A549 (cell line): ENCODE results near the gene ZMYND8. TPM values are rescaled to one million over a fixed set of nuclear protein-coding genes. Genes with fewer than 3 reads are reported as not detected.
"Not testable (repeated sequence)": the region's sequence is repeated elsewhere in the genome, so short reads cannot be mapped to it uniquely, and the experiment has no call there.

Experiments
- ATAC-seq, 2 experiments: fragments of 200-7000 bp in 1 of 2; fragments of >200 bp in 1 of 2; cut with Nextera tagmentation in 1 of 2; cut with Tn5 transposase in 1 of 2; 3 replicates each; pipeline versions ENCODE4 v1.8.0 to v1.9.1; 2018 to 2020; ENCODE audit warnings: mild to moderate bottlenecking in 1 of 2, moderate library complexity in 1 of 2
- CTCF ChIA-PET: fragments of 300-600 bp; sonication (Branson Sonifier 250); formaldehyde crosslinking; extraction: SDS; loops from one replicate; lab custom pipeline; 2021; ENCODE audit warnings: antibody characterized with exemption, inconsistent platforms; lab: Yijun Ruan, JAX
- POLR2A ChIA-PET: fragments of 350-600 bp; formaldehyde crosslinking; extraction: SDS; loops from one replicate; lab custom pipeline; 2021; ENCODE audit warnings: antibody characterized with exemption, inconsistent platforms; lab: Yijun Ruan, JAX
- DNase-seq, 2 experiments: peaks; one replicate each; pipeline versions ENCODE4 v3.0.0 to v3.0.0-alpha.2; 2011 to 2016; ENCODE audit warnings: low read depth in 1 of 2, low spot score in 1 of 2
- FAIRE-seq: peaks from 2 replicates; lab custom pipeline; 2011; peaks lifted over from hg19 to GRCh38; lab: Jason Lieb, UNC
- H3K27ac ChIP-seq, 2 experiments: fragments of >200 bp; sonication (Bioruptor Twin); formaldehyde crosslinking; 3 replicates each; pipeline ENCODE4 v1.5.1; 2016 to 2017
- H3K4me1 ChIP-seq: fragments of >200 bp; sonication (Bioruptor Twin); formaldehyde crosslinking; 3 replicates; pipeline ENCODE4 v1.6.1; 2016
- H3K4me2 ChIP-seq: fragments of >200 bp; sonication (Bioruptor Twin); formaldehyde crosslinking; 3 replicates; pipeline ENCODE4 v1.6.1; 2016
- H3K4me3 ChIP-seq: fragments of >200 bp; sonication (Bioruptor Twin); formaldehyde crosslinking; 3 replicates; pipeline ENCODE4 v1.5.1; 2016
- H3K9me3 ChIP-seq: fragments of >200 bp; sonication (Bioruptor Twin); formaldehyde crosslinking; 3 replicates; pipeline ENCODE4 v1.6.1; 2016
- CBX8 ChIP-seq: fragments of 200-600 bp; sonication (generic); IDR thresholded peaks from 2 replicates; pipeline ENCODE4 v1.6.1; 2016
- FOSL2 ChIP-seq, 2 experiments: fragments of 450-650 bp in 1 of 2; fragments of >200 bp in 1 of 2; sonication (Bioruptor Twin) in 1 of 2; formaldehyde crosslinking; IDR thresholded peaks; 2 replicates each; pipeline versions ENCODE4 v1.5.0 to v1.6.1; 2016 to 2020; ENCODE audit warnings: mild to moderate bottlenecking in 1 of 2, moderate library complexity in 1 of 2
- GATA3 ChIP-seq: IDR thresholded peaks from 2 replicates; pipeline ENCODE4 v1.6.1; 2012; ENCODE audit warnings: borderline replicate concordance
- HOXB5 ChIP-seq: fragments of 250-450 bp; sonication (Bioruptor Pico); IDR thresholded peaks from 2 replicates; pipeline ENCODE4 v1.5.0; 2020; ENCODE audit warnings: mild to moderate bottlenecking, moderate library complexity
- KDM1A ChIP-seq: fragments of 200-600 bp; sonication (generic); IDR thresholded peaks from 2 replicates; pipeline ENCODE4 v1.6.1; 2016; ENCODE audit warnings: low read depth, mild to moderate bottlenecking
- MAX ChIP-seq: IDR thresholded peaks from 2 replicates; pipeline ENCODE4 v1.6.1; 2012
- MAZ ChIP-seq: fragments of 150-350 bp; IDR thresholded peaks from 2 replicates; pipeline ENCODE4 v1.6.1; 2014; ENCODE audit warnings: antibody characterized with exemption, low read depth, low read length, borderline replicate concordance
- NR3C1 ChIP-seq: fragments of >200 bp; sonication (Bioruptor Twin); formaldehyde crosslinking; IDR thresholded peaks from 3 replicates; pipeline ENCODE4 v1.6.1; 2017
- RARB ChIP-seq: fragments of 250-450 bp; sonication (Bioruptor Pico); IDR thresholded peaks from 2 replicates; pipeline ENCODE4 v1.8.0; 2021; ENCODE audit warnings: mild to moderate bottlenecking, moderate library complexity
- RCOR1 ChIP-seq: fragments of 150-350 bp; IDR thresholded peaks from 2 replicates; pipeline ENCODE4 v1.6.1; 2014; ENCODE audit warnings: antibody characterized with exemption, low read length, low read depth
- TFCP2L1 ChIP-seq: fragments of 250-450 bp; sonication (Bioruptor Pico); IDR thresholded peaks from 2 replicates; pipeline ENCODE4 v1.5.0; 2021; ENCODE audit warnings: mild to moderate bottlenecking
- TP53 ChIP-seq: fragments of 250-450 bp; sonication (Bioruptor Pico); IDR thresholded peaks from 2 replicates; pipeline ENCODE4 v1.5.0; 2021; ENCODE audit warnings: mild to moderate bottlenecking, moderate library complexity
- ZC3H11A ChIP-seq: fragments of 450-650 bp; IDR thresholded peaks from 2 replicates; pipeline ENCODE4 v1.6.1; 2014; ENCODE audit warnings: antibody characterized with exemption, mild to moderate bottlenecking
- ZFP36 ChIP-seq: fragments of 450-650 bp; IDR thresholded peaks from 2 replicates; pipeline ENCODE4 v1.6.1; 2014; ENCODE audit warnings: borderline replicate concordance; ENCODE audit not compliant: partially characterized antibody
- ZNF302 ChIP-seq: fragments of 250-450 bp; sonication (Bioruptor Pico); IDR thresholded peaks from 2 replicates; pipeline ENCODE4 v1.9.0; 2021; ENCODE audit warnings: inconsistent platforms, mild to moderate bottlenecking, moderate library complexity
- ZSCAN20 ChIP-seq: fragments of 250-450 bp; sonication (Bioruptor Pico); IDR thresholded peaks from 2 replicates; pipeline ENCODE4 v1.8.0; 2022; ENCODE audit warnings: mild to moderate bottlenecking, moderate library complexity
- WGBS: methylation state at CpG from one replicate; pipeline ENCODE4 v1.1.6; 2017; ENCODE audit errors: missing lambda C conversion rate; 5-methylcytosine and 5-hydroxymethylcytosine counted together
- polyA plus RNA-seq, 4 experiments: library from polyadenylated mRNA; depleted of rRNA in 3 of 4; stranded (reverse); fragments of >200 nt; fragmentation: RNase III in 1 of 4; extraction: RNeasy Plus Mini Kit Qiagen cat#74134 plus additional on column Dnase treatment in 1 of 4; gene quantifications; 2 replicates in 3 of 4; 3 replicates in 1 of 4; pipeline ENCODE4 v1.2.3, GENCODE V29; 2011 to 2017
- TF ChIP-seq, protein P1 (sequence below): fragments of 200-600 bp; sonication (generic); IDR thresholded peaks from 2 replicates; pipeline ENCODE4 v1.6.1; 2016; ENCODE audit warnings: antibody characterized with exemption, mild to moderate bottlenecking, moderate library complexity
- TF ChIP-seq, protein P2 (sequence below): fragments of >200 bp; sonication (Bioruptor Twin); formaldehyde crosslinking; IDR thresholded peaks from 2 replicates; pipeline ENCODE4 v1.6.1; 2016
- TF ChIP-seq, protein P3 (sequence below): IDR thresholded peaks from 2 replicates; pipeline ENCODE4 v1.6.1; 2012
- TF ChIP-seq, protein P4 (sequence below): fragments of 150-350 bp; IDR thresholded peaks from 2 replicates; pipeline ENCODE4 v1.6.1; 2014; ENCODE audit warnings: low read depth, mild to moderate bottlenecking, low read length

ZMYND8 gene
- polyA plus RNA-seq, 2 of the 4 experiments (the other 2 are of a cell fraction) = 10.4 to 24.9 TPM

DNA sequence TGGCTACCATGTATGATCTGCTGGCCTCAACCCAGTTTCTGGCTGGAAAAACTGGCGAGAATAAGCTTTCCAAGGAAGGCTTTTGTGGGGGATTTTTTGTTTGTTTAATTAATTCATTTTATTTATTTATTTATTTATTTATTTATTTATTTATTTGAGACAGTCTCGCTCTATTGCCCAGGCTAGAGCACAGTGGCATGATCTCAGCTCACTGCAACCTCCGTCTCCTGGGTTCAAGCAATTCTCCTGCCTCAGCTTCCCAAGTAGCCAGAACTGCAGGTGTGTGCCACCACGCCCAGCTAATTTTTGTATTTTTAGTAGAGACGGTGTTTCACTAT is 79.0 kb downstream of the ZMYND8 start:
- H3K4me2 ChIP-seq = peak overlapping the region; percentile 31; the same call in 2 of the 3 replicates

DNA sequence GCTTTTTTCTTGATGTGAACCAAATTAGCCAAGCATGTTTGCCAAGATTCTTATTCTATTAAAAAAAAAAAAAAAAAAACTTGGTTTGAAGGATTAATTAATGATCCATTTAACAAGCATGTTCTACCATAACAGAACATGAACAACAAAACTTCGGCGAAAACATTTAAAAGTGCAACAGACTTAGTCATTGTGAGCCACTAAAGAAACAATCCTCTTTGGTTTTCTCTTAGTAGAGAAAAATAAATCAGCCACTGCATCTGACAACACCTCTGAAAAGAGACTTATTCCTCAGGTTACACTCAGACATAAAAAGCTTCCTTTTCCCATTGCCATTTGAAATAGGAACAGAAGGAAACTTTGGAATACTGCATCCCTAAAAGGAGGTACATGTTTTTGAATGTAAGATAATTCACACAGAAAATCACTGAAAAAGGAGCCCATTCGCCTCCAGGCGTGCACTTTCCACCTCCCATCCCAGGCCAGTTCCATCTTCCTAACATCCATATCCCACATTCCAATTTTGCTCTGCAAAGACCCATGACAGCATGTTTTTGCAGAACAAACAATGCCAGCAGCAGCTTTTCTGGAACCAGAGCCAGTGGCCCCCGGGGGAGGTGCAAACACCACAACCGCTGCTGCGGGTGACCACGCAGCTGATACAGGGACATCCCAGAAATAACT is 79.5 kb downstream of the ZMYND8 start:
- peaks cover 70% of the 10 kb centered on the region for H3K4me1 ChIP-seq
- no peak for ATAC-seq
- ChIA-PET CTCF (interaction anchor here (1.1 to 14.7 kb wide), 2 partner anchors 46 to 106 kb away, joined by 3 to 684 read pairs; no protein-coding TSS in a partner anchor), POLR2A (no interaction called here)
- WGBS = 74% methylated on average over 8 of the region's 8 CpGs
- TF ChIP-seq KDM1A (no peak), CBX8 (no peak), NR3C1 (no peak), GATA3 (no peak), TP53 (CRISPR knock-in tag) (no peak), MAX (no peak), TFCP2L1 (CRISPR knock-in tag) (no peak), MAZ (no peak), HOXB5 (CRISPR knock-in tag) (no peak), ZFP36 (no peak), RCOR1 (no peak), ZSCAN20 (CRISPR knock-in tag) (no peak), FOSL2 (IDR thresholded peaks at IDR 0.05) (no peak), FOSL2 (CRISPR knock-in tag; IDR thresholded peaks at IDR 0.05) (no peak), ZNF302 (CRISPR knock-in tag) (no peak), RARB (CRISPR knock-in tag) (no peak)
- TF ChIP-seq, protein P1, sequence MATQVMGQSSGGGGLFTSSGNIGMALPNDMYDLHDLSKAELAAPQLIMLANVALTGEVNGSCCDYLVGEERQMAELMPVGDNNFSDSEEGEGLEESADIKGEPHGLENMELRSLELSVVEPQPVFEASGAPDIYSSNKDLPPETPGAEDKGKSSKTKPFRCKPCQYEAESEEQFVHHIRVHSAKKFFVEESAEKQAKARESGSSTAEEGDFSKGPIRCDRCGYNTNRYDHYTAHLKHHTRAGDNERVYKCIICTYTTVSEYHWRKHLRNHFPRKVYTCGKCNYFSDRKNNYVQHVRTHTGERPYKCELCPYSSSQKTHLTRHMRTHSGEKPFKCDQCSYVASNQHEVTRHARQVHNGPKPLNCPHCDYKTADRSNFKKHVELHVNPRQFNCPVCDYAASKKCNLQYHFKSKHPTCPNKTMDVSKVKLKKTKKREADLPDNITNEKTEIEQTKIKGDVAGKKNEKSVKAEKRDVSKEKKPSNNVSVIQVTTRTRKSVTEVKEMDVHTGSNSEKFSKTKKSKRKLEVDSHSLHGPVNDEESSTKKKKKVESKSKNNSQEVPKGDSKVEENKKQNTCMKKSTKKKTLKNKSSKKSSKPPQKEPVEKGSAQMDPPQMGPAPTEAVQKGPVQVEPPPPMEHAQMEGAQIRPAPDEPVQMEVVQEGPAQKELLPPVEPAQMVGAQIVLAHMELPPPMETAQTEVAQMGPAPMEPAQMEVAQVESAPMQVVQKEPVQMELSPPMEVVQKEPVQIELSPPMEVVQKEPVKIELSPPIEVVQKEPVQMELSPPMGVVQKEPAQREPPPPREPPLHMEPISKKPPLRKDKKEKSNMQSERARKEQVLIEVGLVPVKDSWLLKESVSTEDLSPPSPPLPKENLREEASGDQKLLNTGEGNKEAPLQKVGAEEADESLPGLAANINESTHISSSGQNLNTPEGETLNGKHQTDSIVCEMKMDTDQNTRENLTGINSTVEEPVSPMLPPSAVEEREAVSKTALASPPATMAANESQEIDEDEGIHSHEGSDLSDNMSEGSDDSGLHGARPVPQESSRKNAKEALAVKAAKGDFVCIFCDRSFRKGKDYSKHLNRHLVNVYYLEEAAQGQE = no peak
- TF ChIP-seq, protein P2, sequence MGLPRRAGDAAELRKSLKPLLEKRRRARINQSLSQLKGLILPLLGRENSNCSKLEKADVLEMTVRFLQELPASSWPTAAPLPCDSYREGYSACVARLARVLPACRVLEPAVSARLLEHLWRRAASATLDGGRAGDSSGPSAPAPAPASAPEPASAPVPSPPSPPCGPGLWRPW = no peak
- TF ChIP-seq, protein P3, sequence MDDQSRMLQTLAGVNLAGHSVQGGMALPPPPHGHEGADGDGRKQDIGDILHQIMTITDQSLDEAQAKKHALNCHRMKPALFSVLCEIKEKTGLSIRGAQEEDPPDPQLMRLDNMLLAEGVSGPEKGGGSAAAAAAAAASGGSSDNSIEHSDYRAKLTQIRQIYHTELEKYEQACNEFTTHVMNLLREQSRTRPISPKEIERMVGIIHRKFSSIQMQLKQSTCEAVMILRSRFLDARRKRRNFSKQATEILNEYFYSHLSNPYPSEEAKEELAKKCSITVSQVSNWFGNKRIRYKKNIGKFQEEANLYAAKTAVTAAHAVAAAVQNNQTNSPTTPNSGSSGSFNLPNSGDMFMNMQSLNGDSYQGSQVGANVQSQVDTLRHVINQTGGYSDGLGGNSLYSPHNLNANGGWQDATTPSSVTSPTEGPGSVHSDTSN = no peak
- TF ChIP-seq, protein P4, sequence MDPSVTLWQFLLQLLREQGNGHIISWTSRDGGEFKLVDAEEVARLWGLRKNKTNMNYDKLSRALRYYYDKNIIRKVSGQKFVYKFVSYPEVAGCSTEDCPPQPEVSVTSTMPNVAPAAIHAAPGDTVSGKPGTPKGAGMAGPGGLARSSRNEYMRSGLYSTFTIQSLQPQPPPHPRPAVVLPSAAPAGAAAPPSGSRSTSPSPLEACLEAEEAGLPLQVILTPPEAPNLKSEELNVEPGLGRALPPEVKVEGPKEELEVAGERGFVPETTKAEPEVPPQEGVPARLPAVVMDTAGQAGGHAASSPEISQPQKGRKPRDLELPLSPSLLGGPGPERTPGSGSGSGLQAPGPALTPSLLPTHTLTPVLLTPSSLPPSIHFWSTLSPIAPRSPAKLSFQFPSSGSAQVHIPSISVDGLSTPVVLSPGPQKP = no peak
- H3K9me3 ChIP-seq = no peaks in the 10 kb centered on the region
- H3K4me2 ChIP-seq = peak overlapping the region; percentile 31; the same call in 2 of the 3 replicates
- peak overlapping the region; percentile 84 to 93 for H3K27ac ChIP-seq
- FAIRE-seq = no peak
- DNase-seq = no peak
- no peak overlapping the region for H3K4me3 ChIP-seq

More for the DNA sequence above, 79.0 kb downstream of the ZMYND8 start:
- CTCF ChIA-PET = interaction anchor here (1.1 to 14.7 kb wide), 2 partner anchors 46 to 106 kb away, joined by 3 to 684 read pairs; no protein-coding TSS in a partner anchor
- FAIRE-seq, H3K9me3 ChIP-seq, ATAC-seq, DNase-seq, POLR2A ChIA-PET, H3K4me3 ChIP-seq: not testable (repeated sequence)
- 92% methylated on average over 5 of the region's 5 CpGs for WGBS
- TF ChIP-seq ZC3H11A = peak; percentile 69
- Histone ChIP-seq H3K27ac (peak overlapping the region; percentile 84 to 93), H3K4me1 (peaks cover 67% of the 10 kb centered on the region)
